Aorta (tissue), 5 donors: ENCODE results near the gene KCTD11. TPM values are rescaled to one million over a fixed set of nuclear protein-coding genes. Genes with fewer than 3 reads are reported as not detected.
"Not testable (repeated sequence)": the region's sequence is repeated elsewhere in the genome, so short reads cannot be mapped to it uniquely, and the experiment has no call there.

ENCODE experiments used
- ATAC-seq: fragments of 200-7000 bp; cut with Tn5 transposase; one replicate; pipeline ENCODE4 v1.9.1; 2022; ENCODE audit warnings: moderate library complexity; ENCODE audit not compliant: low FRiP score
- DNase-seq, 2 donors: peaks; one replicate each; pipeline ENCODE4 v3.0.0-alpha.2; 2020
- H3K27ac ChIP-seq, 2 donors: one replicate each; pipeline ENCODE4 v1.5.1; 2013; ENCODE audit warnings: low read length in 2 of 2, mild to moderate bottlenecking in 2 of 2, moderate library complexity in 2 of 2, control low read depth in 1 of 2, inconsistent platforms in 1 of 2, low read depth in 1 of 2
- H3K27me3 ChIP-seq, 2 donors: one replicate each; pipeline ENCODE4 v1.6.1; 2013; ENCODE audit warnings: control low read depth in 1 of 2, low read length in 1 of 2, mild to moderate bottlenecking in 1 of 2, moderate library complexity in 1 of 2; ENCODE audit not compliant: insufficient read depth in 2 of 2, control insufficient read depth in 1 of 2
- H3K36me3 ChIP-seq, 2 donors: one replicate each; pipeline ENCODE4 v1.6.1; 2013; ENCODE audit warnings: control low read depth in 1 of 2, low read length in 1 of 2, mild to moderate bottlenecking in 1 of 2; ENCODE audit not compliant: insufficient read depth in 2 of 2, control insufficient read depth in 1 of 2
- H3K4me1 ChIP-seq, 2 donors: one replicate each; pipeline ENCODE4 v1.6.1; 2013; ENCODE audit warnings: low read length in 2 of 2, control low read depth in 1 of 2, mild to moderate bottlenecking in 1 of 2, moderate library complexity in 1 of 2; ENCODE audit not compliant: insufficient read depth in 2 of 2, control insufficient read depth in 1 of 2
- H3K4me3 ChIP-seq, 2 donors: one replicate each; pipeline ENCODE4 v1.5.1; 2013; ENCODE audit warnings: low read length in 2 of 2, control low read depth in 1 of 2, mild to moderate bottlenecking in 1 of 2
- H3K9me3 ChIP-seq: one replicate; pipeline ENCODE4 v1.6.1; 2013; ENCODE audit warnings: mild to moderate bottlenecking, low read length; ENCODE audit not compliant: control insufficient read depth
- WGBS, 2 donors: extraction: QIAGEN DNeasy Blood & Tissue Kit; methylation state at CpG; one replicate each; pipeline ENCODE4 v1.1.7; 2013; 5-methylcytosine and 5-hydroxymethylcytosine counted together
- intact Hi-C, 2 donors: fragments of 100-400 bp; cut with DNase I; formaldehyde crosslinking; loops; one replicate each; pipeline versions ENCODE4 v1.14.2 to v1.15.0; 2022
- polyA plus RNA-seq, 2 donors: library from polyadenylated mRNA; stranded (reverse); fragments of 200-250 nt; gene quantifications; one replicate each; pipeline ENCODE4 v1.2.3, GENCODE V29; 2013
- total RNA-seq, 2 donors: library from RNA; stranded (reverse); fragmentation: NEBNext Ultra II Directional; extraction: Animal tissue kit (Norgen Biotek cat#: 25700); gene quantifications; one replicate each; pipeline ENCODE4 v1.2.1, GENCODE V29; 2021
- donor health status: healthy with polysubstance abuse.
- donor health status: Bipolar disorder and iron deficiency.
- donor health status: DM: no; HTN: no; CAD: no.
- donor health status: DM: no; HTN: no; CAD: no.
- donor health status: DM: yes; HTN: yes; CAD: no.

KCTD11 gene
- total and polyA plus RNA-seq, 4 donors = 11.0 to 15.8 (median 11.9) TPM

- no peak overlapping the region for H3K27ac ChIP-seq
- ATAC-seq = no peak
- intact Hi-C loops = loop anchor here (2.0 to 10.0 kb wide), 5 partner anchors 36 to 208 kb away; partner anchors contain the start of genes TMEM102 (in 2 of the 2), FGF11 (in 1 of the 2), PLSCR3 (in 1 of the 2) and SENP3 (in 1 of the 2)
- no peaks in the 10 kb centered on the region for H3K36me3 ChIP-seq
- 73 to 74% methylated on average over 8 of the region's 8 CpGs for WGBS, 2 donors
- H3K27me3 ChIP-seq = no peaks in the 10 kb centered on the region
- no peak overlapping the region for H3K4me3 ChIP-seq
- peaks cover 0 to 7% of the 10 kb centered on the region in 2 donors for H3K4me1 ChIP-seq
- no peaks in the 10 kb centered on the region for H3K9me3 ChIP-seq
- DNase-seq = no peak
Observed at GRCh38 chr17:7356756-7357155, 4.8 kb downstream of the KCTD11 start.

GRCh38 chr17:7357381-7357780, 5.4 kb downstream of the KCTD11 start:
- no peak overlapping the region for H3K4me3 ChIP-seq
- WGBS, 2 donors = 45 to 54% methylated on average over 2 of the region's 2 CpGs
- intact Hi-C loops = loop anchor here (2.0 to 10.0 kb wide), 5 partner anchors 35 to 207 kb away; partner anchors contain the start of genes TMEM102 (in 2 of the 2), FGF11 (in 1 of the 2), PLSCR3 (in 1 of the 2) and SENP3 (in 1 of the 2)
- no peak overlapping the region for H3K27ac ChIP-seq
- H3K36me3 ChIP-seq = no peaks in the 10 kb centered on the region
- H3K9me3 ChIP-seq = no peaks in the 10 kb centered on the region
- DNase-seq (no peak), ATAC-seq (no peak)
- peaks cover 0 to 7% of the 10 kb centered on the region in 2 donors for H3K4me1 ChIP-seq
- no peaks in the 10 kb centered on the region for H3K27me3 ChIP-seq

- H3K27ac ChIP-seq = no peak overlapping the region
- no peaks in the 10 kb centered on the region for H3K27me3 ChIP-seq
- H3K4me3 ChIP-seq = no peak overlapping the region
- 64 to 65% methylated on average over 3 of the region's 3 CpGs for WGBS, 2 donors
- no peaks in the 10 kb centered on the region for H3K9me3 ChIP-seq
- H3K36me3 ChIP-seq = no peaks in the 10 kb centered on the region
- ATAC-seq (no peak), DNase-seq (no peak)
- H3K4me1 ChIP-seq = no peaks in the 10 kb centered on the region
- intact Hi-C loops = no loop called here
Observed at GRCh38 chr17:7361906-7362305, 9.9 kb downstream of the KCTD11 start.

GRCh38 chr17:7363311-7363710, 11.3 kb downstream of the KCTD11 start:
- H3K36me3 ChIP-seq = no peaks in the 10 kb centered on the region
- H3K9me3 ChIP-seq = no peaks in the 10 kb centered on the region
- H3K27me3 ChIP-seq = no peaks in the 10 kb centered on the region
- ATAC-seq (no peak), DNase-seq (no peak)
- H3K4me3 ChIP-seq = no peak overlapping the region
- H3K27ac ChIP-seq = no peak overlapping the region
- no peaks in the 10 kb centered on the region for H3K4me1 ChIP-seq
- WGBS, 2 donors = 93 to 96% methylated on average over 6 of the region's 6 CpGs
- intact Hi-C loops = no loop called here

GRCh38 chr17:7365963-7366362, 14.0 kb downstream of the KCTD11 start:
- ATAC-seq, H3K36me3 ChIP-seq, DNase-seq, H3K27me3 ChIP-seq, H3K27ac ChIP-seq, H3K4me1 ChIP-seq, H3K9me3 ChIP-seq, intact Hi-C loops, H3K4me3 ChIP-seq: not testable (repeated sequence)
- WGBS, 2 donors = 88% methylated on average over 6 of the region's 7 CpGs

GRCh38 chr17:7367083-7367482, 15.1 kb downstream of the KCTD11 start:
- DNase-seq (no peak), ATAC-seq (no peak)
- Histone ChIP-seq H3K4me1 (no peaks in the 10 kb centered on the region), H3K36me3 (no peaks in the 10 kb centered on the region), H3K4me3 (no peak overlapping the region), H3K9me3 (no peaks in the 10 kb centered on the region), H3K27me3 (no peaks in the 10 kb centered on the region), H3K27ac (no peak overlapping the region)
- intact Hi-C loops = no loop called here
- WGBS, 2 donors = 84 to 88% methylated on average over 8 of the region's 8 CpGs

- ATAC-seq (no peak), DNase-seq (no peak)
- Histone ChIP-seq H3K4me1 (no peaks in the 10 kb centered on the region), H3K36me3 (no peaks in the 10 kb centered on the region), H3K27me3 (no peaks in the 10 kb centered on the region), H3K9me3 (no peaks in the 10 kb centered on the region), H3K27ac (no peak overlapping the region), H3K4me3 (no peak overlapping the region)
- intact Hi-C loops = no loop called here
- WGBS, 2 donors = 60 to 62% methylated on average over 13 of the region's 13 CpGs
Observed at GRCh38 chr17:7367918-7368598, 16.1 kb downstream of the KCTD11 start.

- H3K9me3 ChIP-seq, H3K4me1 ChIP-seq, DNase-seq, ATAC-seq, intact Hi-C loops, H3K36me3 ChIP-seq, H3K27ac ChIP-seq, H3K4me3 ChIP-seq, H3K27me3 ChIP-seq: not testable (repeated sequence)
- 92% methylated on average over 5 of the region's 5 CpGs for WGBS, 2 donors
Observed at GRCh38 chr17:7368599-7368994, 16.6 kb downstream of the KCTD11 start.

GRCh38 chr17:7369825-7370224, 17.9 kb downstream of the KCTD11 start:
- intact Hi-C loops = no loop called here

More at GRCh38 chr17:7369825-7370224, 17.9 kb downstream of the KCTD11 start:
- H3K9me3 ChIP-seq = no peaks in the 10 kb centered on the region
- no peak overlapping the region for H3K27ac ChIP-seq
- no peak overlapping the region for H3K4me3 ChIP-seq
- ATAC-seq (no peak), DNase-seq (no peak)
- H3K4me1 ChIP-seq = no peaks in the 10 kb centered on the region
- no peaks in the 10 kb centered on the region for H3K27me3 ChIP-seq
- H3K36me3 ChIP-seq = no peaks in the 10 kb centered on the region
- 87 to 88% methylated on average over 5 of the region's 5 CpGs for WGBS, 2 donors
